Dendritic cell treated with granulocyte-macrophage colony-stimulating factor and Interleukin-4, amounts not matched to agents 40 ng/mL and 50 ng/mL, for 4 days (primary cell): ENCODE measurements around the gene GPC3.
"Not testable (repeated sequence)": the region's sequence is repeated elsewhere in the genome, so short reads cannot be mapped to it uniquely, and the experiment has no call there.

Source experiments
- H3K27ac Mint-ChIP-seq: one replicate; pipeline ENCODE4 v1.8.0; 2022; ENCODE audit warnings: mild to moderate bottlenecking, mixed read lengths
- H3K27me3 Mint-ChIP-seq: one replicate; pipeline ENCODE4 v1.8.0; 2022; ENCODE audit warnings: mild to moderate bottlenecking, mixed read lengths
- H3K36me3 Mint-ChIP-seq: one replicate; pipeline ENCODE4 v1.8.0; 2022; ENCODE audit warnings: low read depth, mixed read lengths
- H3K4me1 Mint-ChIP-seq: one replicate; pipeline ENCODE4 v1.8.0; 2022; ENCODE audit warnings: low read depth, mixed read lengths
- H3K4me3 Mint-ChIP-seq: one replicate; pipeline ENCODE4 v1.8.0; 2022; ENCODE audit warnings: mild to moderate bottlenecking, moderate library complexity, mixed read lengths
- H3K9me3 Mint-ChIP-seq: one replicate; pipeline ENCODE4 v1.8.0; 2022; ENCODE audit warnings: mixed read lengths
- intact Hi-C: fragments of 100-400 bp; cut with micrococcal nuclease; formaldehyde crosslinking; loops from one replicate; pipeline ENCODE4 v1.15.0; 2022

The GPC3 gene

DNA sequence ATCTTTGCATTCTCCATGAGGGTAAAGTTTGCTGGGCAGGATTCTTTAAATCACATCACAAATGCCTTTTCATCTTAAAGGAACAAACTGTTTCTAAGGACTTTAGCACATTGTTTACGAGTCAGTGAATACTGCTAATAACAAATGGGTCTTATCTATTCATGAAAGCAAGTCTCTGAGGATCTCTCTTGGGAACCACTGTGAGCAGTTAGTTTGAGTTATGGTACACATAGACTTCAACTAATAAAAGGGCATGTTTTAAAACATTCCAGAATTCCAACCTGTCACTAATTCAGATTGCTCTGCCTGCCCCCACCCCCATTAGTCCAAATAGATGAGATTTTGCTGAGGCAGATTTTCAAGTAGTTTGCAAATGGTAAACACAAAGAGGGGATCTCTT lies 22.3 kb upstream of the GPC3 start:
- Mint-ChIP-seq H3K27ac (no peak overlapping the region), H3K27me3 (peaks cover 2% of the 10 kb centered on the region), H3K36me3 (no peaks in the 10 kb centered on the region), H3K9me3 (no peaks in the 10 kb centered on the region), H3K4me1 (no peaks in the 10 kb centered on the region), H3K4me3 (no peak overlapping the region)
- intact Hi-C loops: no loop called here

DNA sequence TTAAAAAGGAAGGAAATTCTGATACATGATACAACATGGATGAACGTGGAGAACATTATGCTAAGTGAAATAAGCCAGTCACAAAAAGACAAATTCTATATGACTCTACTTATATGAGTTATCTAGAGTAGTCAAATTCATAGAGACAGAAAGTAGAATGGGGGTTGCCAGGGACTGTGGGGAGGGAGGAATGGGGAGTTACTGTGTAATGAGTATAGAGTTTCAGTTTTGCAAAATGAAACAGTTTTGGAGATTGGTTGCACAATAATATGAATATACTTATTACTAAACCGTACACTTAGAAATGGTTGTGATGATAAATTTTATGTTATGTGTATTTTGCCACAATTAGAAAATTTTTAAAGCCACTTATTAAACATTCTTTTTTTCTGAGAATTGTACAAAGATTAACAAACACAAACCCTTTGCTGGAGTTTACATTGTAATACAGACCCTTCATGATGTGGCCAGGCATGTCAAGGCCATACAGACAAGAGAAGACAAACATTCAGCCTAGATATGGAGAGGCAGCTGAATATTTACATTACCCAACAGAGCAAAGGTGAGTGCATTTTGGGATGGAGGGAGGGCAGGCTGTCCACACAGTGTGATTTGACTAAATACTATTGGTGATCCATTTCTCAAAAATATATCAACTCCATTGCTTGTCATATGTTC lies 21.2 kb upstream of the GPC3 start:
- H3K36me3 Mint-ChIP-seq: no peaks in the 10 kb centered on the region
- H3K4me3 Mint-ChIP-seq: no peak overlapping the region

DNA sequence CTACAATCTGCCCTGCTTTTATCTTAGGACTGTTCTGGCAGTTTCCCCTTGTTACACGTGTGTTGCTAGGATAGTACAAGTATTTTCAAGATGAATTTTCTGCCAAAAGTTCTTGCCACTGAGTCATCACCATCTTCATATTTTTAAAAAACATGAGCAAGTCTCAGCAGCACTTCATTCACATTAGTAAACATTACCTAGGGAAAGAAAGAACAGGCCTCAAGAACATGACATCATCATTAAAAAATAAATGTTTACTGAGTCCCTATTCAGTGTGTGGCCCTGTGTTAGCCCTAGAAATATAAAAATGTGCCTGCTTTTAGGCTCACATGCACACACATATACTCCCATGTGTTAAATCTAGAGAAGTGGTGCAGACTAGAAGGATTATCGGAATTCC lies 18.7 kb upstream of the GPC3 start:
- Mint-ChIP-seq H3K36me3 (no peaks in the 10 kb centered on the region), H3K4me3 (no peak overlapping the region), H3K9me3 (no peaks in the 10 kb centered on the region), H3K27me3 (peaks cover 4% of the 10 kb centered on the region), H3K4me1 (no peaks in the 10 kb centered on the region), H3K27ac (no peak overlapping the region)
- intact Hi-C loops: no loop called here

More for the DNA sequence above, 21.2 kb upstream of the GPC3 start:
- intact Hi-C loops: no loop called here
- H3K27ac Mint-ChIP-seq: no peak overlapping the region
- H3K9me3 Mint-ChIP-seq: no peaks in the 10 kb centered on the region
- H3K4me1 Mint-ChIP-seq: no peaks in the 10 kb centered on the region
- H3K27me3 Mint-ChIP-seq: peaks cover 2% of the 10 kb centered on the region

DNA sequence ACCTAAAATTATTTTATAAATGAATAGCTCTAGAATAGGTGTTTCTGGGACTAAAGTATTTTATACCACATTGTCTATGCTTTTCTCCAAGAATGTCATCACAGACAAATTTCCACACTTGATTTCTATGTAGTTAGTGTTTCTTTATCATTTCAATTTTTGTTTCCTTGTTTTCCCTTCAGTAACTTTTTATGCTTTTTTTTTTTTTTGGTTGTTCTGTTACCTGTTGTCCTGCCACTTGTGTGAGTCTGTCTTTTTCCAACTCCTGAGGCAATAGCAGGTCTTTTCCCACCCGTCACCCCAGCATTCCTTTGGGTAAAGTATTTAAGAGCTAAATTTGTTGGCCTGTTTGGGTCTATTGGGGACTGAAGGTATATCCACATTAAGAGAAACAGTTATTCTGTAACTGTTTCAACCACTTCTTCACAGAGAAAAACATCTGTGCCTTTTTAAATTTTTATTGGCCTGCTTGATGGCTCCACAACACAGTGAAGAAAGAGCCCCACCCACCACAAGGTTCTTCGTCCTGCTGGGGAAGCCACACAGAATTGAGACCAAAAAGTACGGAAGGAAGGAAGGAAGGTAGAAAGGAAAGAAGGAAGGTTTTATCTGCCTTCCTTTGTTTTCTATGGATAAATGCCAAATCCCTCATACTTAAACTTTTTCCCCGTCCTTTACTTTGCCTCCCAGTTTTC lies 17.7 kb upstream of the GPC3 start:
- H3K4me3 Mint-ChIP-seq: no peak overlapping the region
- intact Hi-C loops: no loop called here
- no peaks in the 10 kb centered on the region for H3K9me3 Mint-ChIP-seq
- H3K27ac Mint-ChIP-seq: no peak overlapping the region
- no peaks in the 10 kb centered on the region for H3K4me1 Mint-ChIP-seq
- H3K27me3 Mint-ChIP-seq: peaks cover 7% of the 10 kb centered on the region
- H3K36me3 Mint-ChIP-seq: no peaks in the 10 kb centered on the region

DNA sequence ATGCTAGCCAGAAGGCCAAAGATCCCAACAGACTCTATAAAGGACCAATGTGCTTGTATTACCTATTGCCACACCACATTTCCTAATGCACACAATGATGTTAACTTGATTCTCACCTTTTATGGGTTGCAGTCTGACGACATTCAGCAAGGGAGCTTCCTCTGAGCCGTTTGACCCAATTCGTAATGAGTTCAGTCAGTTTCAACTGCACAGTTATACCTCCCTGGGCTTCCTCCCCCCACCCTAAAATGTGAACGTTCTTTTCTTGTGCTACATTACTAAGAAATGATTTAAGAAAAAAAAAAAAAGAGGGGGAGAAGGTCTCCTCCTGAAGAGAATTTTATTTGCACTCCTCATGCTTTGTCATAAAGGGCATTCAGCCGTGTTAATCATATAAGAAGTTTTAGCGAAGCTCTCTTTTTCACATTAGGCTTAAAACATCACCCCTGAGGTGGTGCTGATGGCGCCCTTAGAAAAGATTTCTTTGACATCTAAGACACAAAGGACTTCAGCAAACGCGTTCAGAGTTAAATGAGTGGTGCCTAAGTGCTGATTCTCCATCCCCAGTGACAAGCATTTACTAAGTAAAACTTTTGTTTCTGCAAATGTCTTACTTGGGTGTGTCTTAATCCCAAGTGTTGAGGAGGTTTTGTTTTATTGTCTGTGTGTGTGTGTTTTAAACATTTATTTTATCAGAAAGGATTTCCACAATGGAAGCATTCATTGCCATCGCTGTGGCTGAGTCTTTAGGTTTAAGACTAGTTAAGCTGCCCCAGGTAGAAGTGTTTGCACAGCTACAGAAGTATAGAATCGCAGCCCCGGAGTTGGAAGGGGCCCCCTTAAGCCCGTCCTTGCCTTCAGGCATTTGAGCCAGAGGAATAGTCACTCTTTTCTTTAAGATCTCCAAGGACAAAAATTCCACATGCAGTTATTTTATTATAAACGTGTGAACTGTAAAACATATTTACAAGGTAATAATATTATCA lies 15.2 kb upstream of the GPC3 start:
- no peak overlapping the region for H3K4me3 Mint-ChIP-seq
- H3K4me1 Mint-ChIP-seq: no peaks in the 10 kb centered on the region
- H3K27me3 Mint-ChIP-seq: peaks cover 7% of the 10 kb centered on the region
- intact Hi-C loops: no loop called here
- no peaks in the 10 kb centered on the region for H3K9me3 Mint-ChIP-seq
- H3K36me3 Mint-ChIP-seq: no peaks in the 10 kb centered on the region
- no peak overlapping the region for H3K27ac Mint-ChIP-seq

DNA sequence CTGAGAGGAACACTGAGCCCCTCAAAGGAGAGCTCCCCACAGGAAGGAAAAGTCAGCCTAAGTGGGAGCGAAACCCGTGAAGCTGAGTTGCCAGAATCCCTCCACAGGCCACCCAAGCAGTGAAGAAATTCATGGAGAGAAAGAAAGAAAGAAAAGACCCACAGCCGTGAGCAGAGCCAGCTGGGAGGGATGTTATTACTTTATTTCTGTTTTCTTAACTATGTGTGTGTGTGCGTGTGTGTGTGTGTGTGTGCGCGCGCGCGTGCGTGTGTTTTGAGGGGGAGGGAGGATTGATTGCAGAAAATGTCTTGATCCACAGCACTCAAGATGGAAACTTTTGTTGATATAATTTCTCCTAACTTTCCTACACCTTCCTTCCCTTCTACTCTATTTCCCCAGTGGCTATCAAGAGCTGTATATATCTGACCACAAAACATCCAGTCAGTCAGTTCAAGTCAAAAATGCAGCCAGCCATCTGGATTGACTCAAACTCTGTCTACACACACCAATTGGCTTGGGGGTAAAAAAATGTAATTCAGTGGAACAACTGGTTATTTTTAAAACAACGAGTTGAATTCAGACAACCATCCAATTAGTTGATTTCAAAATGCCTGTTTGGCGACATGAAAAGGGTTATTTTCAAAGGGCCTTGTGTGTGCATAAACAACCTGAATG lies 13.8 kb upstream of the GPC3 start:
- H3K36me3 Mint-ChIP-seq: no peaks in the 10 kb centered on the region
- no peaks in the 10 kb centered on the region for H3K4me1 Mint-ChIP-seq
- no peak overlapping the region for H3K4me3 Mint-ChIP-seq
- no peak overlapping the region for H3K27ac Mint-ChIP-seq
- peaks cover 6% of the 10 kb centered on the region for H3K27me3 Mint-ChIP-seq
- H3K9me3 Mint-ChIP-seq: no peaks in the 10 kb centered on the region
- intact Hi-C loops: no loop called here

DNA sequence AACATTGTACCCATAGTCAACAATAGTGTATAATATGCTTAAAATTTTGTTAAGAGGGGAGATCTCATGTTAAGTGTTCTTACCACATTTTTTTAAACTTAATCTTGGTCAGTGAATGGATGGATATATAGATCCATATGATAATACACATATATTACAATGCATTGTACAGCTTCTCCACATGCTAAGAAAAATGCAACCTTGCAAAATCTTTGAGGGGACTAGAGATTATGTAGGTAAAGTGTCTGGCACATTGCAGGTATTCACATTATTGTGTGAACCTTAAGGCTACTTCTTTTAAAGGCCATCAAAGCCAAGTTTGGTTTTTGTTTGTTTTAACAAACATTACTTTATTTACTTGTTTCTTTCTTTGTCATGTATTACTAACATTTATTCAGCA lies 10.4 kb upstream of the GPC3 start:
- Mint-ChIP-seq H3K9me3 (no peaks in the 10 kb centered on the region), H3K27me3 (peaks cover 3% of the 10 kb centered on the region), H3K27ac (no peak overlapping the region), H3K36me3 (no peaks in the 10 kb centered on the region), H3K4me3 (no peak overlapping the region), H3K4me1 (no peaks in the 10 kb centered on the region)
- intact Hi-C loops: no loop called here

DNA sequence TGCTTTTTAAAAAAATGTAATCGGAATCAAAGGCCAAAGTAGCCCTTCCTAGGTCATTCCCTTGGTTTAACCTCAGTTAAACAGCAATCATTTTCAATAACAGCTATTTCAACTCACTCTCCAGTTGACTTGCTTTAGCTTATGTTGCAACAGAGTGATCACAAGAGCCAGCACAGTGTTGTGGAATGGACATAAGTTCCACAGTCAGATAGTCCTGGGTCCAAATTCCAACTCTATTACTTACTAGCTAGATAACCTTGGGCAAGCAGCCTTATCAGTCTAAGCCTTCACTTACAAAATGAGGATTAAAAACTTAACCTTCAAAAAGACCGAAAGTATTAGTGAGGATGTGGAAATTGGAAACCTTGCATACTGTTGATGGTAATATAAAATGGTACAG lies 9.2 kb upstream of the GPC3 start:
- peaks cover 3% of the 10 kb centered on the region for H3K27me3 Mint-ChIP-seq

DNA sequence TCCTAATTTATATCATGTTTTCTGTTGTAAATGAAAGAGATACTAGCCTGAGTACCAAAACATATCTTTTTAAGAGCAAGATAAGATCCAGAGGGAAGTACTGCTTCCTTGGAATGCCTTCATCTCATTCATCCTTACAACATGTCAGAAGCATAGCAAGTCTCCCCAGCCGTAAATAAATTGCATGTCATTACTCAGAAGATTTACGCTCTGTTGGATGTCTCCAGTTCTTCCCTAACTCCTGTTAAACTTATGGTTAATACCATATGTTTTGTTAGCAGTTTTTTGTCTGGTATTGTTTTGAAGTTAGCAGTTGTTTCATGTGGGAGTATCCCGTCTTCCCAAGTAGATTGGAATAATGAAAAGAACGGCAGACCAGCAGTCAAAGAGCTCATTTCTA lies 7.5 kb upstream of the GPC3 start:
- no peaks in the 10 kb centered on the region for H3K36me3 Mint-ChIP-seq
- H3K27me3 Mint-ChIP-seq: peaks cover 3% of the 10 kb centered on the region
- no peaks in the 10 kb centered on the region for H3K4me1 Mint-ChIP-seq
- H3K4me3 Mint-ChIP-seq: no peak overlapping the region
- H3K27ac Mint-ChIP-seq: no peak overlapping the region
- H3K9me3 Mint-ChIP-seq: no peaks in the 10 kb centered on the region
- intact Hi-C loops: no loop called here

More for the DNA sequence above, 9.2 kb upstream of the GPC3 start:
- Mint-ChIP-seq H3K4me1 (no peaks in the 10 kb centered on the region), H3K4me3 (no peak overlapping the region), H3K9me3 (no peaks in the 10 kb centered on the region), H3K36me3 (no peaks in the 10 kb centered on the region), H3K27ac (no peak overlapping the region)
- intact Hi-C loops: no loop called here

DNA sequence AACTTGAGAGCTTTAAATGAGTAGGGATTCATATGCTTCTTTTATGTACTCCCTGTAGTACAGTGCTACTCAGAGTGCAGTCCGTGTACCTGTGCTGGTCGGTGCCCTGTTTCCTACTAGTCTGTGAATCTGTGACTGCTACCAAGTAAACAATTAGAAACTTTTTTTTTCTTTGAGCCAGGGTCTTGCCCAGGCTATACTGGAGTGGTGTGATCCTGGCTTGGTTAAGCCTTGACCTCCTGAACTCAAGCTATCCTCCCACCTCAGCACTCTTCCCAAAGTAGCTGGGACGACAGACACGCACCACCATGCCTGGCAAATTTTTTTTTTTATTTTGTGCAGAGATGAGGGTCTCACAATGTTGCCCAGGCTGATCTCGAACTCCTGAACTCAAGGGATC lies 6.4 kb upstream of the GPC3 start:
- Mint-ChIP-seq H3K4me1 (no peaks in the 10 kb centered on the region), H3K27ac (no peak overlapping the region), H3K4me3 (no peak overlapping the region), H3K27me3 (peaks cover 13% of the 10 kb centered on the region), H3K36me3 (no peaks in the 10 kb centered on the region), H3K9me3 (no peaks in the 10 kb centered on the region)
- intact Hi-C loops: no loop called here

DNA sequence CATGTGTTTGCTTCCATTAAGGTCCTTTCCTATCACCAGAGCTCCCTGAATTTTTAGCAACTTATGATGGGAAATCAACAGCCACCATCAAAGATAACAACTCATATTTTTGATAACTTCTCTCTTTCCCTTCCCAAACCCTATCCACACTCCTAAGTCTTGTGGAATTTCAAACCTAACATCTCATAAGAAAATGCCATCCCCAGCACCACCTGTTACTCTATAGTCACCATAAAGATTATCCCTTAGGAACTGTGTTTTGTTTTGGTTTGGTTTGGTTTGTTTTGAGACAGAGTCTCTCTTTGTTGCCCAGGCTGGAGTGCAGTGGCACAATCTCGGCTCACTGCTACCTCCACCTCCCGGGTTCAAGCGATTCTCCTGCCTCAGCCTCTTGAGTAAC lies 5.7 kb upstream of the GPC3 start:
- intact Hi-C loops, H3K9me3 Mint-ChIP-seq, H3K36me3 Mint-ChIP-seq, H3K27ac Mint-ChIP-seq, H3K4me3 Mint-ChIP-seq, H3K4me1 Mint-ChIP-seq: not testable (repeated sequence)
- H3K27me3 Mint-ChIP-seq: peaks cover 17% of the 10 kb centered on the region

DNA sequence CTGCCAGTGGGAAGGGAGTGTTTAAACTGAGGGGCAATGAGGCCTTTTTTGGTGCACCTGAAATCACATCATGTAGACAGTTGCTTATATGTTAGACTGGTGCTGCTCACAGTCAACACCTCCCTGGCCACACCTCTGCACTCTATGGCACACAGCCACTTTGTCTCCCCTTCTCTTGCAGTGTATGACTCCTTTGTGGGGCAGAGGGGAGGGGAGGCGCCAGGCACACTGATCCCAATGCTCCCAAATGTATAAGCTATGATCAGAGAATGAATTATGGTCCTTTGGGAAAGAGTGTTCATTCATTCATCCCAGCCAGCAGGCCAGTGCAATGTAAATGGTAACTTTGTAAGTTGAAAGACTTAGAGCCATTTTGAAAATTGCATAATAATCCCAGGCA lies 4.6 kb upstream of the GPC3 start:
- H3K27ac Mint-ChIP-seq: no peak overlapping the region

DNA sequence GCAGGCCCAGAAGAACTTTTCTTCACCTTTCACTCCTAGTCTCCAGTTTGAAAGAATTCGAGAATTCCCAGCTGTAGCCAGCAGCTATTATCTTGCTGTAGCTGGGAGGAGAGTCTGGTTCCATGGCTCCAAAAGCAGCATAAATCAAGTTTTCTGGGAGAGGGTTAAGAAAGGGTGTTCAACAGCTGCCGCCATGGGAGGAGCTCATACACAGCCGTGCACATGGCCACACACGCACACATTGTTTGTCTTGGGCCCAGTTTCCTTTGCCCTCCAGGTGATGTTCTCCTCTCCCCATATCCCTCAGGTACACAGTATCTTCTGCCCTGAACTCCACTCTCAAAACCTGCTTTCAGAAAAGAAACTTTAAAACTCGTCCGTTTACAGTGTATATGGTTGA lies 4.1 kb upstream of the GPC3 start:
- Mint-ChIP-seq H3K4me1 (peaks cover 5% of the 10 kb centered on the region), H3K4me3 (no peak overlapping the region), H3K27ac (no peak overlapping the region), H3K36me3 (no peaks in the 10 kb centered on the region), H3K9me3 (no peaks in the 10 kb centered on the region), H3K27me3 (peaks cover 30% of the 10 kb centered on the region)
- intact Hi-C loops: no loop called here

More for the DNA sequence above, 4.6 kb upstream of the GPC3 start:
- intact Hi-C loops: no loop called here
- Mint-ChIP-seq H3K27me3 (peaks cover 25% of the 10 kb centered on the region), H3K9me3 (no peaks in the 10 kb centered on the region), H3K4me1 (peaks cover 5% of the 10 kb centered on the region), H3K4me3 (no peak overlapping the region), H3K36me3 (no peaks in the 10 kb centered on the region)

DNA sequence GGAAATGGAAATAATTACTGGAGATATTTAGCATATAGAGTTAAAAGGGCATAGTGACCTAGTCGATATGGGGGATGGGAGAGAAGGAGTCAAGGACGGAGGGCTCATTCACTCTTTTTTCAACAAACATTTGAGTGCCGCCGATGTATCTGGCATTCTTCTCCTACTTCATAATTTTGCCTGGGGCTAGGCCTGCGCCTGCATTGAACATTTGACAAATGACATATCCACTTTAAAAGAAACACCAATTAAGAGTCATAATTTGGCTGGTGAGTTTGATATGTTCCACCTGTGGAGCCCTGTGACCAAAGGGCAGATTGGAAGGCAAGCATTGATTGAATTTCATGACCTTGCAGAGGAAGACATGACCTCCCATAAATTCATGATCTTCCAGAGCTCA lies 2.6 kb upstream of the GPC3 start:
- no peaks in the 10 kb centered on the region for H3K9me3 Mint-ChIP-seq
- no peak overlapping the region for H3K4me3 Mint-ChIP-seq
- peaks cover 42% of the 10 kb centered on the region for H3K27me3 Mint-ChIP-seq
- no peak overlapping the region for H3K27ac Mint-ChIP-seq
- peaks cover 5% of the 10 kb centered on the region for H3K4me1 Mint-ChIP-seq
- H3K36me3 Mint-ChIP-seq: no peaks in the 10 kb centered on the region
- intact Hi-C loops: no loop called here
